SK-N-SH treated with all-trans-retinoic acid at 6 μM for 48 hours (cell line): ENCODE measurements around the gene AGAP1.

Experiments used
- ATAC-seq: fragments of 200-7000 bp; cut with Tn5 transposase; 3 replicates; pipeline ENCODE4 v1.9.1; 2020; ENCODE audit warnings: mild to moderate bottlenecking, moderate library complexity
- ARNTL ChIP-seq: fragments of 450-650 bp; formaldehyde crosslinking; IDR thresholded peaks from 2 replicates; pipeline ENCODE4 v1.5.0; 2020; ENCODE audit warnings: low read depth, mild to moderate bottlenecking, moderate library complexity, borderline replicate concordance
- BACH2 ChIP-seq: fragments of 250-450 bp; sonication (Bioruptor Pico); IDR thresholded peaks from 2 replicates; pipeline ENCODE4 v1.9.0; 2021; ENCODE audit warnings: mild to moderate bottlenecking, borderline replicate concordance
- CREB5 ChIP-seq: fragments of 250-450 bp; sonication (Bioruptor Pico); IDR thresholded peaks from 2 replicates; pipeline ENCODE4 v1.5.1; 2020; ENCODE audit warnings: low read depth, mild to moderate bottlenecking, moderate library complexity
- CSDC2 ChIP-seq: fragments of 250-450 bp; sonication (Bioruptor Pico); IDR thresholded peaks from 2 replicates; pipeline ENCODE4 v1.5.0; 2020; ENCODE audit warnings: mild to moderate bottlenecking, moderate library complexity
- CSRNP3 ChIP-seq: fragments of 250-450 bp; sonication (Bioruptor Pico); IDR thresholded peaks from 2 replicates; pipeline ENCODE4 v1.5.1; 2021; ENCODE audit warnings: mild to moderate bottlenecking, moderate library complexity
- ESRRG ChIP-seq: fragments of 250-450 bp; sonication (Bioruptor Pico); IDR thresholded peaks from 2 replicates; pipeline ENCODE4 v1.6.1; 2021; ENCODE audit warnings: mild to moderate bottlenecking
- GLIS3 ChIP-seq: fragments of 250-450 bp; sonication (Bioruptor Pico); IDR thresholded peaks from 2 replicates; pipeline ENCODE4 v1.5.0; 2020; ENCODE audit warnings: mild to moderate bottlenecking, moderate library complexity
- ISL1 ChIP-seq: fragments of 250-450 bp; sonication (Bioruptor Pico); IDR thresholded peaks from 2 replicates; pipeline ENCODE4 v2.1.2; 2022; ENCODE audit warnings: mild to moderate bottlenecking, moderate library complexity
- POU6F1 ChIP-seq: fragments of 250-450 bp; sonication (Bioruptor Pico); IDR thresholded peaks from 2 replicates; pipeline ENCODE4 v1.8.0; 2021; ENCODE audit warnings: low read depth, mild to moderate bottlenecking, moderate library complexity, borderline replicate concordance
- PPARA ChIP-seq: fragments of 250-450 bp; sonication (Bioruptor Pico); IDR thresholded peaks from 2 replicates; pipeline ENCODE4 v1.5.0; 2020; ENCODE audit warnings: mild to moderate bottlenecking, borderline replicate concordance
- RARB ChIP-seq: fragments of 250-450 bp; sonication (Bioruptor Pico); IDR thresholded peaks from 2 replicates; pipeline ENCODE4 v1.8.0; 2021; ENCODE audit warnings: mild to moderate bottlenecking, moderate library complexity
- SNAI2 ChIP-seq: fragments of 250-450 bp; sonication (Bioruptor Pico); IDR thresholded peaks from 2 replicates; pipeline ENCODE4 v1.5.0; 2020; ENCODE audit warnings: mild to moderate bottlenecking, moderate library complexity
- TCF4 ChIP-seq: fragments of 250-450 bp; sonication (Bioruptor Pico); IDR thresholded peaks from 2 replicates; pipeline ENCODE4 v1.8.0; 2021; ENCODE audit warnings: mild to moderate bottlenecking, moderate library complexity, borderline replicate concordance
- TOX ChIP-seq: fragments of 250-450 bp; sonication (Bioruptor Pico); IDR thresholded peaks from 2 replicates; pipeline ENCODE4 v1.8.0; 2021; ENCODE audit warnings: mild to moderate bottlenecking, moderate library complexity, borderline replicate concordance
- TSHZ2 ChIP-seq: fragments of 250-450 bp; sonication (Bioruptor Pico); IDR thresholded peaks from 2 replicates; pipeline ENCODE4 v1.5.0; 2020; ENCODE audit warnings: mild to moderate bottlenecking, moderate library complexity
- ZC3H10 ChIP-seq: fragments of 250-450 bp; sonication (Bioruptor Pico); IDR thresholded peaks from 2 replicates; pipeline ENCODE4 v1.5.1; 2021; ENCODE audit warnings: mild to moderate bottlenecking, moderate library complexity
- ZFP3 ChIP-seq: fragments of 250-450 bp; sonication (Bioruptor Pico); IDR thresholded peaks from 2 replicates; pipeline ENCODE4 v1.5.0; 2020; ENCODE audit warnings: mild to moderate bottlenecking, moderate library complexity
- ZFP30 ChIP-seq: fragments of 450-650 bp; formaldehyde crosslinking; IDR thresholded peaks from 2 replicates; pipeline ENCODE4 v1.5.0; 2022; ENCODE audit warnings: mild to moderate bottlenecking, moderate library complexity
- ZNF565 ChIP-seq: fragments of 450-650 bp; formaldehyde crosslinking; conservative IDR thresholded peaks from 2 replicates; pipeline ENCODE4 v1.5.0; 2020; ENCODE audit warnings: low read depth, mild to moderate bottlenecking, moderate library complexity
- ZNF70 ChIP-seq: fragments of 450-650 bp; formaldehyde crosslinking; IDR thresholded peaks from 2 replicates; pipeline ENCODE4 v1.5.0; 2020; ENCODE audit warnings: mild to moderate bottlenecking, moderate library complexity

The AGAP1 gene

GRCh38 chr2:235835810-235836209 lies 342.0 kb downstream of the AGAP1 start:
- ATAC-seq: no peak
- no peak for TF ChIP-seq SNAI2 (CRISPR knock-in tag)
- no peak for TF ChIP-seq CSDC2 (CRISPR knock-in tag)
- TF ChIP-seq ZFP30 (CRISPR knock-in tag): no peak
- TF ChIP-seq ISL1 (CRISPR knock-in tag): no peak
- TF ChIP-seq ZNF565: no peak
- no peak for TF ChIP-seq BACH2 (CRISPR knock-in tag)
- TF ChIP-seq TOX (CRISPR knock-in tag): no peak
- TF ChIP-seq PPARA (CRISPR knock-in tag): no peak
- TF ChIP-seq TSHZ2 (CRISPR knock-in tag): no peak
- no peak for TF ChIP-seq ZC3H10 (CRISPR knock-in tag)
- TF ChIP-seq GLIS3 (CRISPR knock-in tag): no peak
- TF ChIP-seq ESRRG: no peak
- TF ChIP-seq POU6F1 (CRISPR knock-in tag): no peak
- TF ChIP-seq CREB5 (CRISPR knock-in tag): no peak
- no peak for TF ChIP-seq RARB (CRISPR knock-in tag)

- no peak for ATAC-seq
- TF ChIP-seq PPARA (CRISPR knock-in tag) (no peak), TCF4 (CRISPR knock-in tag) (no peak), GLIS3 (CRISPR knock-in tag) (no peak), POU6F1 (CRISPR knock-in tag) (no peak), TSHZ2 (CRISPR knock-in tag) (no peak), CSDC2 (CRISPR knock-in tag) (no peak), ARNTL (CRISPR knock-in tag) (no peak), ZNF70 (no peak), ZFP3 (CRISPR knock-in tag) (no peak), ZNF565 (no peak), ZC3H10 (CRISPR knock-in tag) (no peak), CSRNP3 (no peak), RARB (CRISPR knock-in tag) (no peak), TOX (CRISPR knock-in tag) (no peak)
Observed at GRCh38 chr2:235836491-235836911, 342.7 kb downstream of the AGAP1 start.
